Fibroblast of lung (primary cell): ENCODE data around the gene RBL2. TPM values are rescaled to one million over a fixed set of nuclear protein-coding genes. Genes with fewer than 3 reads are reported as not detected.

Source experiments
- DNase-seq, 2 donors: peaks; one replicate each; pipeline versions ENCODE4 v3.0.0 to v3.0.0-alpha.2; 2010; ENCODE audit warnings: low read depth in 2 of 2
- H2AFZ ChIP-seq: 2 replicates; pipeline ENCODE4 v1.5.1; 2012; ENCODE audit warnings: low read length, control low read depth, inconsistent platforms
- H3K27ac ChIP-seq: 2 replicates; pipeline ENCODE4 v1.5.1; 2011; ENCODE audit warnings: low read length, control low read depth; ENCODE audit not compliant: insufficient read depth
- H3K27me3 ChIP-seq: 2 replicates; pipeline ENCODE4 v1.5.1; 2011; ENCODE audit warnings: mild to moderate bottlenecking, low read length; ENCODE audit not compliant: control insufficient read depth, insufficient read depth
- H3K36me3 ChIP-seq: 2 replicates; pipeline ENCODE4 v1.5.1; 2011; ENCODE audit warnings: low read length; ENCODE audit not compliant: control insufficient read depth, insufficient read depth
- H3K4me1 ChIP-seq: 2 replicates; pipeline ENCODE4 v1.5.1; 2011; ENCODE audit warnings: low read length; ENCODE audit not compliant: control insufficient read depth, insufficient read depth; ENCODE audit errors: extremely low read depth
- H3K4me2 ChIP-seq: 2 replicates; pipeline ENCODE4 v1.5.1; 2011; ENCODE audit warnings: low read length, control low read depth; ENCODE audit not compliant: insufficient read depth; ENCODE audit errors: extremely low read depth
- H3K4me3 ChIP-seq, 4 experiments: fragments of 200-600 bp in 1 of 4; sonication (generic) in 1 of 4; replicated peaks in 1 of 4; 2 replicates each; pipeline ENCODE4 v1.5.1; 2011 to 2016; ENCODE audit warnings: low read length in 4 of 4, low read depth in 3 of 4, mild to moderate bottlenecking in 3 of 4, control low read depth in 2 of 4, inconsistent platforms in 1 of 4, mixed read lengths in 1 of 4; ENCODE audit not compliant: insufficient read depth in 1 of 4; ENCODE audit errors: control extremely low read depth in 1 of 4
- H3K79me2 ChIP-seq: 2 replicates; pipeline ENCODE4 v1.5.1; 2012; ENCODE audit warnings: mild to moderate bottlenecking, low read length, inconsistent platforms; ENCODE audit not compliant: control insufficient read depth, insufficient read depth
- H3K9ac ChIP-seq: 2 replicates; pipeline ENCODE4 v1.5.1; 2011; ENCODE audit warnings: mild to moderate bottlenecking, low read length, control low read depth; ENCODE audit not compliant: insufficient read depth
- H3K9me3 ChIP-seq: 2 replicates; pipeline ENCODE4 v1.5.1; 2012; ENCODE audit warnings: low read depth, low read length; ENCODE audit not compliant: control insufficient read depth, insufficient read depth
- H4K20me1 ChIP-seq: 2 replicates; pipeline ENCODE4 v1.5.1; 2011; ENCODE audit warnings: low read length; ENCODE audit not compliant: control insufficient read depth, insufficient read depth; ENCODE audit errors: extremely low read depth
- CTCF ChIP-seq, 2 donors: IDR thresholded peaks in 1 of 2; conservative IDR thresholded peaks in 1 of 2; 1 replicate in 1 of 2; 2 replicates in 1 of 2; pipeline ENCODE4 v1.5.1; 2011 to 2012; ENCODE audit warnings: low read length in 2 of 2, control low read depth in 1 of 2, inconsistent platforms in 1 of 2, low read depth in 1 of 2, mild to moderate bottlenecking in 1 of 2
- EZH2 ChIP-seq: IDR thresholded peaks from 2 replicates; pipeline ENCODE4 v1.5.1; 2012; ENCODE audit warnings: low read length, control low read depth, mild to moderate bottlenecking; ENCODE audit errors: missing control alignments
- polyA plus RNA-seq, 2 donors: library from polyadenylated mRNA; depleted of rRNA in 1 of 2; stranded (reverse) in 1 of 2; unstranded in 1 of 2; fragments of >200 nt; gene quantifications; 2 replicates each; pipeline ENCODE4 v1.2.1, GENCODE V29; 2011 to 2012; ENCODE audit warnings: missing spikeins in 1 of 2
- total RNA-seq: library from RNA; depleted of rRNA; stranded (reverse); fragments of >200 nt; gene quantifications from 2 replicates; pipeline ENCODE4 v1.2.1, GENCODE V29; 2014

Gene RBL2
- total and polyA plus RNA-seq, 2 donors (not counting 1 experiment from before 2014, with no cell fraction given), result 47.7 to 48.2 TPM

DNA sequence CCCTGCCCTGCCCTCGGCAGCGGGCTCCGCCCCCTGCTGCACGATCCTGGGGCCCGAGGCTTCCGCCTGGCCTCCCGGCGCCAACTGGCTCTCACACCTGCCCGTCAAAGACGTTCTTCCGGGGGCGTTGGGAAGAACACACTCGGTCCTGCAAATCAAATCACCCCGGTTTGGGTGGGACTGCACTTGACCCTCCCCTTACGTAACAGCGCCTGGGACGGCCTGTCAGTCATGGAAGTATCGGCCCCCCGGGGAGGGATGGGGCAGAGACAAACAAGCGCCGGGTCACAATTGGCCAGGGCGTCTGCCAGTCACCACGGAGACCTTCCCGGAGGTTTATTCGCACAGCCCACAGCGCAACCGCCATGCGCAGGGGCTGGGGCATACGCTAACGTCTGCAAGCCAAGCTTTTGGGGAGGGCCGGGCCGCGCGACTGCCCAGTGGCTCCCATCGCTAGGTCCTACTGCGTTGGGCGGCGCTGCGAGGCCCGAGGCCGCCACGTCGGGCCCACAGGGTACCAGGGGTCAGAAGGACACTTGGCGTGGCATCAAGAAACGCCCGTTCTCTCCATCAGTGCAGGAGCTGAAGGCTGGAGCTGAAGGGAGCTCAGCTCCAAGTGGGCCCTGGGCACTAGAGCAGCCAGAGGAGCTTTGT lies 69.1 kb downstream of the RBL2 start:
- peak overlapping the region; percentile 72 for H3K9ac ChIP-seq
- H3K9me3 ChIP-seq, result no peaks in the 10 kb centered on the region
- H3K27ac ChIP-seq, result peak overlapping the region; percentile 81
- TF ChIP-seq CTCF (conservative IDR thresholded peaks at IDR 0.05 in 1 of 2, IDR thresholded peaks at IDR 0.05 in 1 of 2; ENCODE audit: low read depth in 1 of 2, low read length in 2 of 2), result no peak
- H2AFZ ChIP-seq, result peak overlapping the region; percentile 68
- no peaks in the 10 kb centered on the region for H3K27me3 ChIP-seq
- H3K4me2 ChIP-seq, result peak overlapping the region; percentile 84
- H3K4me3 ChIP-seq, result peak overlapping the region; percentile 48 to 79 (median 54)
- H4K20me1 ChIP-seq, result no peaks in the 10 kb centered on the region
- no peaks in the 10 kb centered on the region for H3K79me2 ChIP-seq
- peaks cover 10% of the 10 kb centered on the region for H3K4me1 ChIP-seq
- no peaks in the 10 kb centered on the region for H3K36me3 ChIP-seq
- DNase-seq, result peak; percentile 100

- Histone ChIP-seq H3K36me3 (no peaks in the 10 kb centered on the region), H3K27me3 (no peaks in the 10 kb centered on the region), H2AFZ (peak overlapping the region; percentile 73), H4K20me1 (no peaks in the 10 kb centered on the region), H3K4me1 (peaks cover 10% of the 10 kb centered on the region), H3K4me3 (peak overlapping the region in 3 of 4 experiments; percentile 16 to 64 (median 60)), H3K4me2 (peak overlapping the region; percentile 66), H3K9me3 (no peaks in the 10 kb centered on the region), H3K9ac (peak overlapping the region; percentile 60), H3K27ac (peak overlapping the region; percentile 81), H3K79me2 (no peaks in the 10 kb centered on the region)
- peak; percentile 50 to 71 for DNase-seq
- no peak for TF ChIP-seq CTCF (conservative IDR thresholded peaks at IDR 0.05 in 1 of 2, IDR thresholded peaks at IDR 0.05 in 1 of 2; ENCODE audit: low read depth in 1 of 2, low read length in 2 of 2)
- TF ChIP-seq EZH2, result no peak
Observed at GRCh38 chr16:53503991-53504663, 69.9 kb downstream of the RBL2 start.

DNA sequence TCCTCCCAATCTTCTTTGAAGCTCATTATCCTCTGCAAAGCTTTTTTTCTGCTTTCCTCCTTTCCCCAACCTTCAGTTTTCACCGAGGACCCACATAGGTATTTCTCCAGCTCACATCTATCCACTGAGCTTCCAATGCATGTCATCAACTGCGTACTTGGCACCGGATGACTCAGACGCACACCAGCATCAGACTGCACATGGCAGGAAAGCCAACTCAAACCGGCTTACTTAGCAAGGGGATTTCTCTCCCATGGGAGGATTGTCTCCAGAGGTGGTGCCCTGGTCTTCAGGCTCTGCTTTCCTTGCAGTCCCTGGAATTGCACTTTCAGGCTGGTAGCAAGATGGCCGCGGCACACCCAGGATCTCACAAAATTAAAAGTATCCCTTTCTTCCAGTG lies 70.4 kb downstream of the RBL2 start:
- Histone ChIP-seq H3K4me1 (peaks cover 10% of the 10 kb centered on the region), H4K20me1 (no peaks in the 10 kb centered on the region), H3K9ac (no peak overlapping the region), H3K4me3 (no peak overlapping the region), H3K9me3 (no peaks in the 10 kb centered on the region), H3K79me2 (no peaks in the 10 kb centered on the region), H3K4me2 (no peak overlapping the region), H3K27ac (peak overlapping the region; percentile 81), H3K27me3 (no peaks in the 10 kb centered on the region), H2AFZ (no peak overlapping the region), H3K36me3 (no peaks in the 10 kb centered on the region)
- peak in 1 of 2 donors; percentile 59 for DNase-seq
- no peak for TF ChIP-seq EZH2
- TF ChIP-seq CTCF (conservative IDR thresholded peaks at IDR 0.05 in 1 of 2, IDR thresholded peaks at IDR 0.05 in 1 of 2; ENCODE audit: low read depth in 1 of 2, low read length in 2 of 2), result no peak
